Heart left ventricle (tissue), 13 donors: ENCODE data around the gene S100A4.

ENCODE experiments used
- POLR2A ChIP-seq, 2 donors: fragments of 450-650 bp; IDR thresholded peaks; one replicate each; pipeline ENCODE4 v1.6.1; 2017; ENCODE audit warnings: antibody characterized with exemption in 2 of 2, mild to moderate bottlenecking in 2 of 2, moderate library complexity in 2 of 2
- TF ChIP-seq, protein P1 (sequence below), 12 donors: fragments of 200-600 bp; sonication (generic) in 4 of 12; IDR thresholded peaks; one replicate each; pipeline versions ENCODE4 v1.5.0 to v1.8.0; 2018 to 2022; ENCODE audit warnings: antibody characterized with exemption in 12 of 12, mild to moderate bottlenecking in 5 of 12
- donor health status: ischemic (EF 13 %, LVEDD 7.1; RV severe dilation, severe dysfunction).
- donor health status: DM: no; HTN: yes; CAD: no.
- donor health status: DM: no; HTN: no; CAD: no.
- donor health status: ischemic (EF 25% LVEDD 6.9; RV normal size, moderate dysfunction).
- donor health status: ischemic (EF 25% LVEDD 5.7; RV mildly dilated, moderate dysfunction).
- donor health status: ischemic (EF 35%, LVEDD 5.7; RV mildly dilated, moderate dysfunction).
- donor health status: nonischemic (EF 11% LVEDD 7.7; RV severe dilation, severe dysfunction).
- donor health status: DM: yes; HTN: yes; CAD: no.
- donor health status: PGD.
- donor health status: ischemic (EF 29% LVEDD 5.4; RV normal size, mild dysfunction).
- donor health status: nonischemic (EF 23%, LVEDD 6.1; RV moderate dilation, normal function).

DNA sequence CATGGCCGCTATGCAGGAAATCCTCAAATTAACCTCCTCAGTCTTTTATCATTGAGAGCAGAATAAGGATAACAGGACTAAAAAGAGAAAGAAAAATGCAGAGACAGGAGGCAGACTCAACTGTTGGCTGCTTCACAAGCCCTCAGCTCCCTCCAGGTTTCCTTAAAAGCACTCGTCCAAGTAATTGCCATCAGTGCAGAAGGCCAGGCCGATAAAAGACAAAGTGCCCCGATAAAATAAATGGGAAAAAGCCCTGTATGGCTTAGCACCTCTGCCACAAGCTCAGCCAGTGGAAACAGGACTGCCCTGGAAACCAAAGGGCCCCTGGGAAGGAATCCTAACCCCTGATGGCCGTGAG is 17.9 kb downstream of the S100A4 start:
- TF ChIP-seq, protein P1, sequence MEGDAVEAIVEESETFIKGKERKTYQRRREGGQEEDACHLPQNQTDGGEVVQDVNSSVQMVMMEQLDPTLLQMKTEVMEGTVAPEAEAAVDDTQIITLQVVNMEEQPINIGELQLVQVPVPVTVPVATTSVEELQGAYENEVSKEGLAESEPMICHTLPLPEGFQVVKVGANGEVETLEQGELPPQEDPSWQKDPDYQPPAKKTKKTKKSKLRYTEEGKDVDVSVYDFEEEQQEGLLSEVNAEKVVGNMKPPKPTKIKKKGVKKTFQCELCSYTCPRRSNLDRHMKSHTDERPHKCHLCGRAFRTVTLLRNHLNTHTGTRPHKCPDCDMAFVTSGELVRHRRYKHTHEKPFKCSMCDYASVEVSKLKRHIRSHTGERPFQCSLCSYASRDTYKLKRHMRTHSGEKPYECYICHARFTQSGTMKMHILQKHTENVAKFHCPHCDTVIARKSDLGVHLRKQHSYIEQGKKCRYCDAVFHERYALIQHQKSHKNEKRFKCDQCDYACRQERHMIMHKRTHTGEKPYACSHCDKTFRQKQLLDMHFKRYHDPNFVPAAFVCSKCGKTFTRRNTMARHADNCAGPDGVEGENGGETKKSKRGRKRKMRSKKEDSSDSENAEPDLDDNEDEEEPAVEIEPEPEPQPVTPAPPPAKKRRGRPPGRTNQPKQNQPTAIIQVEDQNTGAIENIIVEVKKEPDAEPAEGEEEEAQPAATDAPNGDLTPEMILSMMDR (IDR thresholded peaks at IDR 0.05) = no peak
- no peak for TF ChIP-seq POLR2A (IDR thresholded peaks at IDR 0.05)
